Body of pancreas (tissue), 4 donors: ENCODE measurements around the gene NBEA.

Source experiments
- POLR2A ChIP-seq, 3 donors: fragments of 450-650 bp; IDR thresholded peaks; one replicate each; pipeline ENCODE4 v1.6.1; 2016; ENCODE audit warnings: antibody characterized with exemption in 3 of 3, mild to moderate bottlenecking in 2 of 3
- TF ChIP-seq, protein P1 (sequence below), 7 experiments: fragments of 450-650 bp in 4 of 7; fragments of 200-600 bp in 3 of 7; sonication (generic) in 3 of 7; IDR thresholded peaks; one replicate each; pipeline ENCODE4 v1.5.1; 2016 to 2019; ENCODE audit warnings: antibody characterized with exemption in 7 of 7

DNA sequence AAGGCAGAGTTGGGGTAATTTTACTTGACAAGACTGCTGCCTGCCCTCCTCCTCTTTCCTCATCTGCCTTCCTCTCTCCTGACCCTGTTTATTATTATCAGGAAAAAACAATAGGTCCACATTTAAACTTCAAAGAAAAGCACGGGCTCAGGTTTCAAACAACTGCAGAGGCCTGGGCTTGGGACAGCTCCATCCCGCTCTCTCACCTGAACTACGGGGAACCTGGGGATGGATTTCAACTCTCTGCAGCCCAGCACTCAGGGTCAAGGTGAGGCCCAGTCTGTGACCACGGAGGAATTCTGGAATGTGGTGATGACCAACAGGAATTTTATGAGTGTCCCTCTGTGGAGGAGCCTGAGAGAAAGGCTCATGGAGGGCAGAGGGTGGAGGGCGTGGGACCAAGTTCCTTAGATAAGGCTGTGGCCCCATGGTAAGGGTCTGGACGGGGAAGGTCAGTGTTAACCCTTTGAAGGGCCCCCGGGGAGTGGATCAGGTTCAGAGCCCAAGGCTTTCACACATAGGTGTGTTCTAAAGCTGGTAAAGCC, 755.2 kb downstream of the NBEA start:
- TF ChIP-seq, protein P1, sequence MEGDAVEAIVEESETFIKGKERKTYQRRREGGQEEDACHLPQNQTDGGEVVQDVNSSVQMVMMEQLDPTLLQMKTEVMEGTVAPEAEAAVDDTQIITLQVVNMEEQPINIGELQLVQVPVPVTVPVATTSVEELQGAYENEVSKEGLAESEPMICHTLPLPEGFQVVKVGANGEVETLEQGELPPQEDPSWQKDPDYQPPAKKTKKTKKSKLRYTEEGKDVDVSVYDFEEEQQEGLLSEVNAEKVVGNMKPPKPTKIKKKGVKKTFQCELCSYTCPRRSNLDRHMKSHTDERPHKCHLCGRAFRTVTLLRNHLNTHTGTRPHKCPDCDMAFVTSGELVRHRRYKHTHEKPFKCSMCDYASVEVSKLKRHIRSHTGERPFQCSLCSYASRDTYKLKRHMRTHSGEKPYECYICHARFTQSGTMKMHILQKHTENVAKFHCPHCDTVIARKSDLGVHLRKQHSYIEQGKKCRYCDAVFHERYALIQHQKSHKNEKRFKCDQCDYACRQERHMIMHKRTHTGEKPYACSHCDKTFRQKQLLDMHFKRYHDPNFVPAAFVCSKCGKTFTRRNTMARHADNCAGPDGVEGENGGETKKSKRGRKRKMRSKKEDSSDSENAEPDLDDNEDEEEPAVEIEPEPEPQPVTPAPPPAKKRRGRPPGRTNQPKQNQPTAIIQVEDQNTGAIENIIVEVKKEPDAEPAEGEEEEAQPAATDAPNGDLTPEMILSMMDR (IDR thresholded peaks at IDR 0.05), result no peak
- TF ChIP-seq POLR2A (IDR thresholded peaks at IDR 0.05), result no peak
